Right ventricle myocardium superior (tissue), 1 donor: ENCODE data around the gene MTMR3. TPM values are rescaled to one million over a fixed set of nuclear protein-coding genes. Genes with fewer than 3 reads are reported as not detected.
A peak's percentile ranks its signal among the peaks of the same experiment; 100 is the strongest.
"Not testable (repeated sequence)": the region's sequence is repeated elsewhere in the genome, so short reads cannot be mapped to it uniquely, and the experiment has no call there.

Source experiments
- ATAC-seq: fragments of 200-7000 bp; cut with Tn5 transposase; one replicate; pipeline ENCODE4 v1.9.1; 2020; ENCODE audit warnings: mild to moderate bottlenecking; ENCODE audit not compliant: poor library complexity
- DNase-seq: peaks from one replicate; pipeline ENCODE4 v3.0.0-alpha.2; 2020
- intact Hi-C: fragments of 100-400 bp; cut with DNase I; formaldehyde crosslinking; loops from one replicate; pipeline ENCODE4 v1.11.2; 2022
- total RNA-seq: library from RNA; stranded (reverse); fragmentation: NEBNext Ultra II Directional; extraction: Animal tissue kit (Norgen Biotek cat#: 25700); gene quantifications from one replicate; pipeline ENCODE4 v1.2.1, GENCODE V29; 2021
- donor health status: DM: no; HTN: yes; CAD: no; lungs with severe emphysema.

MTMR3 gene
- total RNA-seq, 1 donor from 2014 or later: 29.9 TPM

- DNase-seq: no peak
- ATAC-seq: no peak
- intact Hi-C loops: no loop called here
Measured at GRCh38 chr22:29945435-29945834, 62.5 kb downstream of the MTMR3 start.

DNA sequence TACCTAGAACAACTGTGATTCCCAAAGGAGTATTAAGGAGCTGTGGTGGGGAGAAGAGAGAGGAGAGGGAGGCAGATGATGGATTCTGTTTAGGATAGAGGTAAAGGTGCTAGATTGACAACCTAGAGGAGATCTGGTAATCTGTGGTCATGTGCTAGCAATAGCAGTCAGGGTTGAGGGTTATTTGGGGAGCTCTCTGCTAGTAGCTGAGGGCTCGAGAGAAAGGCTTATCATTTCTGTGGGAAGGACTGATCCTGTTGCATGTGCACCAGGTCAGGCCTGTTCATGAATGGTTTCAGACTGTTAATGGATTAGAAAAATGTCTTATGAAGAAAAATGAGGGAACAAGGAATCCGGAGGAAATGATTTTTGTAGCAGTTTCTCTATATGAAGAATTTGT, 63.2 kb downstream of the MTMR3 start:
- intact Hi-C loops: no loop called here
- DNase-seq (no peak), ATAC-seq (peak; percentile 58)

GRCh38 chr22:29947410-29948384, 64.7 kb downstream of the MTMR3 start:
- intact Hi-C loops: no loop called here

GRCh38 chr22:29948385-29948769, 65.4 kb downstream of the MTMR3 start:
- no peak for DNase-seq
- intact Hi-C loops: no loop called here
- no peak for ATAC-seq

More at GRCh38 chr22:29947410-29948384, 64.7 kb downstream of the MTMR3 start:
- peak; percentile 47 for ATAC-seq
- no peak for DNase-seq

DNA sequence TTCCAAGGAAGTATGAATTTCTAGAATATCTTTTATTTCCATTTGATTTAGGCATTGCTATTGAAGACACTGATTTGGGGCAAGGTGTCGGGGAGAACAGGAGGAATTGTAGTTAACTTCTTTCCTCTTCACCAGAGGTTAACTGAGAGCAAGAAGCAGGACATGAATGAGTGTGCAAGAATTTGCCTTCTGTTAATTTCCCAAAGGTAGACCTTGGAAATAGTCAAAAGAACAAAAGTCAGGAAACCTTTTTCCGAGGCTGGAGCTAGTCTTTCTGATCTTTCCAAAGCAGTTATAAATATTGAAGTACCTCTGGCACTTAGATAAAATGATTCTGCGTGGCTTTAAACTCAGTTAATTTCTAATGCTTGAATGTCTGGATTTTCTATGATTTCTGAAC, 66.9 kb downstream of the MTMR3 start:
- ATAC-seq: no peak
- intact Hi-C loops: no loop called here
- no peak for DNase-seq

- ATAC-seq: no peak
- intact Hi-C loops: no loop called here
- no peak for DNase-seq
Measured at GRCh38 chr22:29951791-29952413, 68.9 kb downstream of the MTMR3 start.

DNA sequence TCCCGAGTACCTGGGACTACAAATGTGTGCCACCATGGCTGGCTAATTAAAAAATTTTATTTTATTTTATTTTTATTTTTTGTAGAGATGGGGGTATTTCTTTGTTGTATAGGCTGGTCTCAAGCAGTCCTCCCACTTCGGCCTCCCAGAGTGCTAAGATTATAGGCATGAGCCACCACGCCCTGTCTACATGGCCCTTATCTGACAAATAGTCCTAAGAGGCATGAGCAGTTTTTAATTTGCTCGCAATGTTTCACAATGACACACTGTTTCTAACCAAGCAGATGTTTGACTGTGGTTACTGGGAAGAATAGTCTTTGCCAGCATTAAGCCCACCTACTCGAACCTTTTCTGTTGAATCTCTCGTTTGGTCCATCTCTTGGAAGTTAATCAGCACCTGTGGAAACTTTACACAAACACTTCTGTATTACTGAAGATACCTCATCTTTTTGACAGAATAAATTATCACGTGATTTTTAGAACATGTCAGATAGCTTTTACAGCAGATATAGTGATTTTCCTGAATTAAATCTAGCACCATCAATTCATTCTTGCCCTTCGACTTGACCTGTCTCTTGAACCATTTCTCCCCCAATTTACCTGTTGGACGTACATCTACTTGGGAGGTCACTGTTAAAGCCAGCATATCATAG, 71.4 kb downstream of the MTMR3 start:
- no peak for ATAC-seq
- intact Hi-C loops: no loop called here

DNA sequence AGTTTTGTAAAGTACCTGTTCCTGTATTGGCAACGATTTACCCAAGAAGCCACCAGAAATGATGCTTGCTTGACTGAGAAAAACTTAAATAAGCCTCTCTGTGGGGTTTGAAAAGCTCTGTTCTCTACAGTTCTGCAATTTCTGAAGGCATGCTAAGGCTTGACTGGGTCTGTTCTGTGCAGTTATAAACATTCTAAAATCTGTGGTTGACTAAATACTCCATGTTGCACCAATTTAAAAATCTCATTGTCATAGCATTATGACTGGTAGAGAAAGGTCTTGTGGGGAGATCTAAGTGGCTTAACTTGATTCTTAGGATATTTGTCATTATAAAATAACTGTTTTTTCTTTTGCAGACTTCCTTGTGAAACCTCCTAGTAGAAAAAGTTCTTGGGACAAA, 73.7 kb downstream of the MTMR3 start:
- DNase-seq (no peak), ATAC-seq (no peak)
- intact Hi-C loops: no loop called here

More for the DNA sequence above, 71.4 kb downstream of the MTMR3 start:
- DNase-seq: no peak

DNA sequence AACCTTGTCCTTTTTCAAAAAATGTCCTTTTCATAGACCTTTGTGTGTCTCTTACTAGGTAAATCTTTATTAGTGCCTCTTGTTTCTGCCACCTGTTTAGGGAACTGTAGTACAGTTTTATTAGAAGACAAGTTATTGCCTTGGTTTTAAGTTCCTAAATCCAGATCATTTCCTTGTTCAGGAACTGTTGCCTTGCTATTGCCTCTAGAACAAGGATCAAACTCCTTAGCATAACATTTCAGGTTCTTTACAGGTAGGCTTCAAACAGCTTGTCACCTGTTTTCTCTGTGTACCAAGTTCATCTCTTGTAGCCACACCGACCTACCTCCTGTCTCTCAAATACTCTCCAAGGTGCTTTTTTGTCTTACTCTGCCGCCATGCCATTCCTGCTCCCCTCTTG, 75.2 kb downstream of the MTMR3 start:
- intact Hi-C loops: no loop called here
- DNase-seq (no peak), ATAC-seq (no peak)

GRCh38 chr22:29964776-29965175, 81.8 kb downstream of the MTMR3 start:
- intact Hi-C loops: no loop called here
- ATAC-seq (no peak), DNase-seq (no peak)

- intact Hi-C loops: no loop called here
- DNase-seq (no peak), ATAC-seq (no peak)
Measured at GRCh38 chr22:29967461-29967860, 84.5 kb downstream of the MTMR3 start.

DNA sequence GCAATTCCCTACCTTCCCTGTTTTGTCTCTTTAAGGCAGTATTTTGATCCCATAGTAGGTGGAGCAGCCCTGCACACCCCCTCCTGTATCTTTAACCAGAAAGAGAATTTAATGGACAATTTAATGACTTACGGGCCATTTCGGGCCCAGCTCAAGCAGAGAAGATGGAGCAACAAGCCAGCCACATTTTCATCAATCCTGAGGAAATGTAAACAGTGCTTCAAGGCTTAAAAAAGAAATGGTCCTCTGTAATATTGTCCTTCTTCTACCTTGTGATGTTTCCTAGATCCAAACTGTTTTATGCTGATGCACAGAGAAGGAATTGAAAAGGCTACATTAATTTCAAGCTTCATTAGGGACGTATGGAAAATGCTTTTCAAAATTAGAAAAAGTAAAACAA, 88.6 kb downstream of the MTMR3 start:
- intact Hi-C loops: loop anchor here (10.0 kb wide), 1 partner anchor 57 kb away; no protein-coding TSS in a partner anchor
- no peak for DNase-seq
- ATAC-seq: no peak

DNA sequence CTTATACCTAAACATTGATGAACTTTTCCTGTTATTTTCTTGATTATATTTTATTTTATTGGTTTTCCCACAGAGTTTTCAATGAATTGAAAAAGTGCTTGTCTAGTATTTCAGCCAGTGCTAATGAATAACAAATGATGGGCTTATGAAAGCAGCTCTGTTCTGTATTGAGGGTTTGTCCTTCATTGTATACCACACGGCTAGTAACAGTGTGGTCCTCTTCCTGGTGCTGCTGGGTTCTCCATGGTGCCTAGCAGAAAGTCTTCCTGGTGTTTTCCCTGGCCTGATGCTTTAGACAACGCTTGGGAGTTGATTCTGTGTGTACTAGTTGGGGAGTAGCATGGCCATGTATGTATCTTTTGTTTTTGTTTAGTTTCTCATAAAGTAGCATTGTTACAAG, 89.1 kb downstream of the MTMR3 start:
- ATAC-seq: no peak
- DNase-seq: no peak
- intact Hi-C loops: loop anchor here (10.0 kb wide), 1 partner anchor 57 kb away; no protein-coding TSS in a partner anchor

DNA sequence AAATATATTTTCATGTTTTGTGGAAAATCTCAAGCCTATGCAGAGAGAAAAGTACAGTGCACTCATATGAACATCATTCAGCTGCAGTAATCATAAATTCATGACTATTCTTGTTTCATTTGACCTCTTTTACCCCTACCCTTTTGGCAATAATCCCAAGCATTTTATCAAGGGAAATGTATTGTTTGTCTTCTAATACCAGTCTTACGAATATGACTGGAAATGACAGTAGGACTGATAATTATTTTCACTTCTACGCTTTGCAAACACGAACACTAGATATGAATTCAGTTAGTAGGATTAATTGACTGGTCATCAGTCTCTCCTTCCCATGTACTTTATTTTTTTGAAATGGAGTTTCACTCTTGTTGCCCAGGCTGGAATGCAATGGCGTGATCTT, 90.3 kb downstream of the MTMR3 start:
- ATAC-seq: no peak
- intact Hi-C loops: loop anchor here (10.0 kb wide), 1 partner anchor 58 kb away; no protein-coding TSS in a partner anchor
- DNase-seq: no peak

- intact Hi-C loops: loop anchor here (10.0 kb wide), 1 partner anchor 59 kb away; no protein-coding TSS in a partner anchor
- DNase-seq, ATAC-seq: not testable (repeated sequence)
Measured at GRCh38 chr22:29973680-29974079, 90.7 kb downstream of the MTMR3 start.

GRCh38 chr22:29975494-29975893, 92.5 kb downstream of the MTMR3 start:
- DNase-seq (no peak), ATAC-seq (no peak)
- intact Hi-C loops: loop anchor here (10.0 kb wide), 1 partner anchor 61 kb away; no protein-coding TSS in a partner anchor

GRCh38 chr22:29977107-29977506, 94.1 kb downstream of the MTMR3 start:
- intact Hi-C loops: loop anchor here (10.0 kb wide), 1 partner anchor 62 kb away; no protein-coding TSS in a partner anchor
- ATAC-seq (no peak), DNase-seq (no peak)

DNA sequence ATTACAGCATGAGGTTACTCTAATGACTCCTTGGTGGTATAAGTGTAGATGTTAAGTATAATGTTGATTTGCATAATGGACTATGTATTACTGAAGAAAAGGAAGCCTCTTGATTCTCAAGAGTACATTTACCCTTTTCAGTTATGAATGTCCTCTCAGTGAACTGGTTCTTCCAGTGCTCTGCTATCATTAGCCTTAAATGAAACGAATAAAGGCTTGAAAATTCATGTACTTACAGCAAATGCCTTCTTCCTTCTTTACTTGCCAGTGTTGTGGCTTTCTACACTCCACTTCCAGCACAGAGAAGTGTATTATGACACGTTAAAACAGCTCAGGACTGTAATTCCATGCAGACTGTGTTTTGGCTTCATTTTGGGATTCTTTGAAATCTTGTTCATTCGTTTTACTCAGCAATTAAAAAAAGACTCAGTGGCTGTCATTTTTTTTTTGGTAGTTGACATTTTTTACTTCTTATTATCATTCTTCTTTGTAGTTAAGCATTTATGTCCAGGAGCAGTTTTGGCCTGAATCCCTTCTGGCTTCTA, 96.9 kb downstream of the MTMR3 start:
- no peak for DNase-seq
- no peak for ATAC-seq
- intact Hi-C loops: loop anchor here (10.0 kb wide), 1 partner anchor 65 kb away; no protein-coding TSS in a partner anchor
